GM11168 (cell line): ENCODE data around the gene DLG1.

Experiments used
- in situ Hi-C: fragments of 300-500 bp; cut with MboI; formaldehyde crosslinking; loops from one replicate; pipeline ENCODE4 v1.12.0; 2022; ENCODE audit warnings: low sequenced_read_pairs; ENCODE audit not compliant: unreplicated experiment

The DLG1 gene

DNA sequence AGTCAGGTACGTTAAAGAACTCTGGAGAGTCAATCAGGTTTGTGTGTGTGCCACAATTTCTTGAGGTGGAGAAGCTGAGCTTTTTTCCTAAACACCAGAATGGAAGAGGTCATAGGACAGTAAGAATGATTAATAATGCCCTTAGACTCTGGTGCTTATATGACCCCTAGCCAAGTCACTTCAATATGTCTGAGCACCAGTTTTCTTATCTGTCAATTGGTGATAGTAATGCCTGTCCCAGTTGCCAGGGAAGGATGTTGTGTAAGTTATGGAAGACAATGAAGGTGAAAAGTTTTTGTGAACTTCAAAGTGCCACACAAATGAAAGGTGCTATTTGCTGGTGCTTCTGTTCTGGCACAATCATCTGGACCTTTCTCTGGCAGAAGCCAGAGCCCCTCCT is 22.2 kb upstream of the DLG1 start:
- in situ Hi-C loops: no loop called here

- in situ Hi-C loops: no loop called here
Observed at GRCh38 chr3:197317250-197317963, 19.0 kb upstream of the DLG1 start.

GRCh38 chr3:197312431-197312830 is 14.0 kb upstream of the DLG1 start:
- in situ Hi-C loops: no loop called here

- in situ Hi-C loops: no loop called here
Observed at GRCh38 chr3:197311591-197311990, 13.2 kb upstream of the DLG1 start.

GRCh38 chr3:197309528-197310361 is 11.3 kb upstream of the DLG1 start:
- in situ Hi-C loops: no loop called here

GRCh38 chr3:197308591-197308990 is 10.2 kb upstream of the DLG1 start:
- in situ Hi-C loops: no loop called here

DNA sequence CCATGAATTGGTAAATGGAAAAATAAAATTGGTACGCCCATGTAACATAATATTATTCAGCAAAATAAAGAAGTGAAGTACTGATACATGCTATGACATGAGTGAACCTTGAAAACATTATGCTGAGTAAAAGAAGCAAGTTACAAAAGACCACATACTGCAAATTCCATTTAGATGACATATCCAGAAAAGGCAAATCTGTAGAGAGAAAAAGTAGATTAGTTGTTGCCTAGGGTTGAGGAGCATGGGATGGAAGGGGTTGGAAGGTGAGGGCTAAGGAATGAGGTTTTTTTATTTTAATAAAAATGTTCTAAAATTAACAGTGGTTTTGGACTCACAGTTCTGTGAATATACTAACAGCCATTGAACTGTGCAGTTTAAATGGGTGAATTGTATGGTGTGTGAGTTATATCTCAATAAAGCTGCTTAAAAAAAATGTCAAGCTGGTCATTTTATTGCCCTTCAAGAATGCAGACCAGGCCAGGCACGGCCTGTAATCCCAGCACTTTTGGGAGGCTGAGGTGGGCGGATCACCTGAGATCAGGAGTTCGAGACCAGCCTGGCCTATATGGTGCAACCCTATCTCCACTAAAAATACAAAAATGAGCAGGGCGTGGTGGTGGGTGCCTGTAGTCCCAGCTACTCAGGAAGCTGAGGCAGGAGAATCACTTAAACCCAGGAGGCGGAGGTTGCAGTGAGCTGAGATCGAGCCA is 8.1 kb upstream of the DLG1 start:
- in situ Hi-C loops: no loop called here

DNA sequence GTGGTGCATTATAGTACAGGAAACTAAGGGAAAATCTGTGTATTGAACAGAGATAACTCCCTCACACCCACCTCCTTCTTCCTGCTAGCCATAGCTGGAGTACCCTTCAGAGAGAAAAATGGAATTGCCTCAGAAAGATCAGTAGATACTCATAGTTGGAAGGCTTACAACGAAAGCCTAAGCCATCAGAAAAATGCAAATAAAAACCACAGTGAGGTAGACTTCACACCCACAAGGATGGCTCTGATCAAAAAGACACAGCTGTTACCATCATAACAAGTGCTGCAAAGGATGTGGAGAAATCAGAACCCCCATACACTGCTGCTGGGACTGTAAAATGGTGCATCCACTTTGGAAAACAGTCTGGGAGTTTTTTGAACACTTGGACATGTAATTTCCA is 7.4 kb upstream of the DLG1 start:
- in situ Hi-C loops: no loop called here

- in situ Hi-C loops: no loop called here
Observed at GRCh38 chr3:197303452-197303851, 5.0 kb upstream of the DLG1 start.

DNA sequence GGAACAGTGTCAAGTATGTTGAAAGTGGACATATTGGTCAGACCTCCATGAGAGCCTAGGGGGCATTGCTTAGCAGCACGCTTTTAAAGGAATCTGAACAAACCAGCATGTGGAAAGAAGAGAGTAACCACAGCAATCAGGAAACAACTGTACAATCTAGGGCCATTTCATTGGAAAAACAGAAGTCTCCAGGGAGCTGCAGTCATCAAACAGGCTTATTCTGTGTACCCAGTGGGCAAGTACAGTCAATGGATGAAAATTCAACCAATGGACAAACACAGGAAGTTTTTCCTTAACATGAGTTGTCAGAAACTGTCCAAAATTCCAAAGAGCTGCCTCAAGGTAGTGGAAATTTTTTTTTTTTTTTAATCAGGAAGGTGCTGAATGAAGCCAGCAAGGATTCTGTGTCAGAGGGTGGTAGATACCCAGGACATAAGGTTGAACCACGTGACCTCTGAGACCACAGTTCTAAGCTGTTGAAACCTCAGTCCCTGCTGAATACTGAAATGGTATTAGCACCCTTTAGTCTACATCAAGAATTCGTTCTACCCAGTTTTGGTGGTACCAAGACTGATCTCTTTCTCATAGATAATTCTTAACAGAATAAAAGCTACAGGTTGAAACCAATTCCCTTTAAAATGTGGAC is 4.4 kb upstream of the DLG1 start:
- in situ Hi-C loops: no loop called here

- in situ Hi-C loops: no loop called here
Observed at GRCh38 chr3:197302033-197302432, 3.6 kb upstream of the DLG1 start.

- in situ Hi-C loops: no loop called here
Observed at GRCh38 chr3:197300361-197300760, 1.9 kb upstream of the DLG1 start.

GRCh38 chr3:197298945-197299854 is 788 bp upstream of the DLG1 start:
- in situ Hi-C loops: no loop called here

DNA sequence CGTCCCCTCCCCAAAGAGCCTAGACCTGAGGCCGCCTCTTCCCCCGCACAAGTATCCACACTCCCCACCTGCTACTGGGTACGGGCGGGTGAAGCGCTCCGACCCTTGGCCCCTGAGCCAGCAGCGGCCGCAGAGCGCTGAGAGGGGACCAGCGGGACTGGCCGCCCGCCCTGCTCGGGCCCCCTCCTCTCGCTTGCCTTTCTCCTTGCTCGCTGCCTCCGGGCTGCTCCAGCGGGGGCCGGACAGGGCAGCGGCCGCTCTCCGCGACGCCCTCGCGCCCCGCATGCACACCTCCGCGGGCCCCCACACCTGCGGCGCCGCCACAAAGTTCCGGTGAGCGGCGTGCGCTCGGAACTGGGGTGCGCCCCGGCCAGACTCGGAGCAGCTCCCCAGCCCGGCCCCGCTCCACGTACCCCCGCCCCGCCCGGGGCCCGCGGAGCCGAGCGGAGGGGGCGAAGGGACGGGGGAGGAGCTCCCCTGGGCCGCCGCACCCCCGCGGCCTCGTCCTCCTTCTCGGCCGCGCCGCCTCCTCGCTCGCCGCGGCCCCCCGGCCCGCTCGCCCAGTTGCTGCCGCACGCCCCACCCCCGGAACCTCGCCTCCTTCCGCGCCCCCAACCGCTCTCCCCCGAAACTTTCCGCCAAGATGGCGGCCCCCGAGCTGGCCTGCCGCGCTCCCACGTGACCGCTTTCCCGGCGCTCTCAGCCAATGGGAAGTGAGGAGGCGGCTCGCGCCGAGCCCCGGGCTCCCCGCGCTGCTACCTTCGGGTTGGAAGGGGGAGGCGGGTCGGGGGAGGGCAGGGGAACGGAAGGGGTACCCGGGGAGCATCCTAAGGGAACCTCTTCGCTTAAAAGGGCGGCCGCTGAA is 704 bp downstream of the DLG1 start:
- in situ Hi-C loops: no loop called here

- in situ Hi-C loops: no loop called here
Observed at GRCh38 chr3:197297002-197297401, 1.4 kb downstream of the DLG1 start.

DNA sequence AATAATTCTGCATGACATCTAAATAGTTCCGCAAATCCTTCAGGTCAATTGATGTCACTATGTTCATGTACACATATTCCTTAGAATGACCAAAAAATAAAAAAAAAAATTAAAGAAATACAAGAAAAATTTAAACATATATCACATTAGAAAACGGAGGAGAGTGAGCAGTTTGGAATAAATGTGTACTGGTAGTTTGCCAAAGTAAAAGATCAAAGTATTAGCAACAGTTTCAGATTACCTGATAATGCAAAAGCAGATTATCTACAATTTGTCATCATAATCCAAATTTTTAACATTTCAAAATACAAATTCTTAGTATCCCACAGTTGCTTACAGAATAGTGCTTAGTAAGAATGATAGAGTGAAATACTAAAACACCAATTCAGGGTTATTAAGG is 1.9 kb downstream of the DLG1 start:
- in situ Hi-C loops: no loop called here

- in situ Hi-C loops: no loop called here
Observed at GRCh38 chr3:197295871-197296270, 2.5 kb downstream of the DLG1 start.

GRCh38 chr3:197293605-197294237 is 4.7 kb downstream of the DLG1 start:
- in situ Hi-C loops: no loop called here
